Type B pancreatic cell (in vitro differentiated cells): ENCODE data around the gene CELF4. TPM values are rescaled to one million over a fixed set of nuclear protein-coding genes. Genes with fewer than 3 reads are reported as not detected.

Experiments
- DNase-seq: peaks from one replicate; pipeline ENCODE4 v3.0.0; 2021; ENCODE audit warnings: mixed read lengths; ENCODE audit not compliant: unreplicated experiment; ENCODE audit errors: extremely low spot score
- H3K27ac Mint-ChIP-seq: 2 replicates; pipeline ENCODE4 v1.8.0; 2021; ENCODE audit warnings: mild to moderate bottlenecking, mixed read lengths
- H3K27me3 Mint-ChIP-seq: 2 replicates; pipeline ENCODE4 v1.8.0; 2021; ENCODE audit warnings: mixed read lengths
- H3K36me3 Mint-ChIP-seq: 2 replicates; pipeline ENCODE4 v1.8.0; 2021; ENCODE audit warnings: mixed read lengths
- H3K4me1 Mint-ChIP-seq: one replicate; pipeline ENCODE4 v1.8.0; 2021; ENCODE audit warnings: mixed read lengths; ENCODE audit not compliant: unreplicated experiment
- H3K4me3 Mint-ChIP-seq: 2 replicates; pipeline ENCODE4 v1.8.0; 2021; ENCODE audit warnings: mild to moderate bottlenecking, mixed read lengths
- H3K9me3 Mint-ChIP-seq: 2 replicates; pipeline ENCODE4 v1.8.0; 2021; ENCODE audit warnings: mixed read lengths
- long read RNA-seq: library from polyadenylated mRNA; unstranded; transcript quantifications from one replicate; pipeline ENCODE4 v2.0.0, GENCODE V29; 2020
- total RNA-seq: library from RNA; stranded (reverse); gene quantifications from 2 replicates; pipeline ENCODE4 v1.2.1, GENCODE V29; 2021; ENCODE audit warnings: low replicate concordance
- TF ChIP-seq, protein P1 (sequence below): fragments of 200-600 bp; sonication (generic); conservative IDR thresholded peaks from 2 replicates; pipeline ENCODE4 v1.5.0; 2021; ENCODE audit warnings: antibody characterized with exemption, mild to moderate bottlenecking

CELF4 gene
- 8.4 and 9.2 TPM in 2 replicates for total RNA-seq
- long read RNA-seq, partial matches to known transcripts, result 0 of 4 reads
- long read RNA-seq, other reads (novel, unspliced or antisense), result 4 of 4 reads

GRCh38 chr18:37565101-37565976, at the start of gene CELF4:
TSS of gene CELF4 (minus strand) at chr18:37565798.
- H3K4me3 Mint-ChIP-seq, result peak within 1 kb of the TSS; percentile 97
- no peaks in the 10 kb centered on the region for H3K9me3 Mint-ChIP-seq
- H3K36me3 Mint-ChIP-seq, result no peaks in the 10 kb centered on the region
- DNase-seq, result no peak
- H3K27me3 Mint-ChIP-seq, result peaks cover 88% of the 10 kb centered on the region
- H3K4me1 Mint-ChIP-seq, result peaks cover 12% of the 10 kb centered on the region
- TF ChIP-seq, protein P1, sequence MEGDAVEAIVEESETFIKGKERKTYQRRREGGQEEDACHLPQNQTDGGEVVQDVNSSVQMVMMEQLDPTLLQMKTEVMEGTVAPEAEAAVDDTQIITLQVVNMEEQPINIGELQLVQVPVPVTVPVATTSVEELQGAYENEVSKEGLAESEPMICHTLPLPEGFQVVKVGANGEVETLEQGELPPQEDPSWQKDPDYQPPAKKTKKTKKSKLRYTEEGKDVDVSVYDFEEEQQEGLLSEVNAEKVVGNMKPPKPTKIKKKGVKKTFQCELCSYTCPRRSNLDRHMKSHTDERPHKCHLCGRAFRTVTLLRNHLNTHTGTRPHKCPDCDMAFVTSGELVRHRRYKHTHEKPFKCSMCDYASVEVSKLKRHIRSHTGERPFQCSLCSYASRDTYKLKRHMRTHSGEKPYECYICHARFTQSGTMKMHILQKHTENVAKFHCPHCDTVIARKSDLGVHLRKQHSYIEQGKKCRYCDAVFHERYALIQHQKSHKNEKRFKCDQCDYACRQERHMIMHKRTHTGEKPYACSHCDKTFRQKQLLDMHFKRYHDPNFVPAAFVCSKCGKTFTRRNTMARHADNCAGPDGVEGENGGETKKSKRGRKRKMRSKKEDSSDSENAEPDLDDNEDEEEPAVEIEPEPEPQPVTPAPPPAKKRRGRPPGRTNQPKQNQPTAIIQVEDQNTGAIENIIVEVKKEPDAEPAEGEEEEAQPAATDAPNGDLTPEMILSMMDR, result no peak
- H3K27ac Mint-ChIP-seq, result peak within 1 kb of the TSS; percentile 84

DNA sequence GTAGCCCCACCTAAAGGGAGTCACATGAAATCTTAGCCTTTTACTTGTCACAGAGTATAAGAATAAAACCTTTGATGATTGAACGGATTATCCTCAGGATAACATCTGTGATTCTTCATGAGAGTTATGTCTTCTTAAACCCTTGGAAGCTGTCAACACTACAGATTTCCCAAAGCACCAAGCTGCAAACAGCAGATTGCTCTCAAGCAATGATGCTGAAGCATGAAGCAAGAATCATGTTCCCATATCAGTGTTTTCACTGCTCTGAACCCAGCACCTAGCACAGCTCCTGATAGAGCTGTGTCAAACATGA, 47.6 kb upstream of the CELF4 start:
- Mint-ChIP-seq H3K27ac (no peak overlapping the region), H3K4me3 (no peak overlapping the region), H3K36me3 (no peaks in the 10 kb centered on the region), H3K4me1 (no peaks in the 10 kb centered on the region), H3K9me3 (peaks cover 9% of the 10 kb centered on the region), H3K27me3 (peaks cover 17% of the 10 kb centered on the region)
- TF ChIP-seq, protein P1, result no peak
- DNase-seq, result no peak

- H3K36me3 Mint-ChIP-seq, result no peaks in the 10 kb centered on the region
- DNase-seq, result no peak
- H3K27me3 Mint-ChIP-seq, result peaks cover 17% of the 10 kb centered on the region
- H3K4me3 Mint-ChIP-seq, result no peak overlapping the region
- H3K4me1 Mint-ChIP-seq, result no peaks in the 10 kb centered on the region
- TF ChIP-seq, protein P1, result no peak
- no peak overlapping the region for H3K27ac Mint-ChIP-seq
- peaks cover 8% of the 10 kb centered on the region for H3K9me3 Mint-ChIP-seq
These were observed 47.1 kb upstream of the CELF4 start for GRCh38 chr18:37612524-37613252.

DNA sequence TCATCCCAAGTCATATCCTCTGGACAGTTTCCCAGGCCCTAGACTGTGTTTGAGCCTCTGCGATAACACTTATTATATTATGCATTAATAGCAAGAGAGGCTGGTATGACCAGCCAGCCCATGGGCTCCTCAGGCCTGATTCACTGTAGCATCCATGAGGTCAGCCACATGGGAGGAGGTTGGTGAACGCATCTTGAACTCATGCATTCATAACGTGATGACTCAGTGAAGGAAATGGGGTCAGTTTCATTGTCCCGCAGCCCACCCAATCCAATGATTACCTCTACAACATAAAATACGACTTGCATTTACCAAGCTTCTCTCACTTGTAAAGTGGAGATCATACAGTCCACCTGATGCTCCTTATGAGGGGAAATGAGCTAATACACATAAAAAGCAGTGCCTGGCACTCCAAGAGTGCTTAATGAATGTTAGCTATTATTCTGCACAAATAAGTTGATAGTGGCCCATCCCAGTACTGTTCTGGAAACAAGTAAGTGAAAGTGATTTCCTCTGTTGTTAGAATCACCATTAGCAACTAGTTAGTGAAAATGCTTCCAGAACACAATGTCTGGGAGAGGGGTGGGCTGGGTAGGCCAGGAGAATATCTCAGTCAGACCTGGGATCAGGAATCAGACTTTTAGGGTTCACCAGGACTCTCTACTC, 46.1 kb upstream of the CELF4 start:
- TF ChIP-seq, protein P1, result no peak
- H3K9me3 Mint-ChIP-seq, result no peaks in the 10 kb centered on the region
- no peaks in the 10 kb centered on the region for H3K36me3 Mint-ChIP-seq
- no peak overlapping the region for H3K27ac Mint-ChIP-seq
- no peak overlapping the region for H3K4me3 Mint-ChIP-seq
- H3K27me3 Mint-ChIP-seq, result peaks cover 17% of the 10 kb centered on the region
- H3K4me1 Mint-ChIP-seq, result no peaks in the 10 kb centered on the region
- DNase-seq, result no peak

- TF ChIP-seq, protein P1, result no peak
- Mint-ChIP-seq H3K27ac (no peak overlapping the region), H3K27me3 (peaks cover 5% of the 10 kb centered on the region), H3K36me3 (no peaks in the 10 kb centered on the region), H3K4me1 (no peaks in the 10 kb centered on the region), H3K4me3 (no peak overlapping the region), H3K9me3 (no peaks in the 10 kb centered on the region)
- DNase-seq, result no peak
These were observed 43.3 kb upstream of the CELF4 start for GRCh38 chr18:37608876-37609275.
